Dermis blood vessel endothelial cell (primary cell): ENCODE data around the gene ATP2B1. TPM values are rescaled to one million over a fixed set of nuclear protein-coding genes. Genes with fewer than 3 reads are reported as not detected.
"Not testable (repeated sequence)": the region's sequence is repeated elsewhere in the genome, so short reads cannot be mapped to it uniquely, and the experiment has no call there.

Source experiments
- DNase-seq: peaks from one replicate; pipeline ENCODE4 v3.0.0; 2010
- total RNA-seq: library from RNA; depleted of rRNA; stranded (reverse); fragments of >200 nt; gene quantifications from 2 replicates; pipeline ENCODE4 v1.2.3, GENCODE V29; 2014

Gene ATP2B1
- total RNA-seq: 35.8 and 51.6 TPM in 2 replicates

DNA sequence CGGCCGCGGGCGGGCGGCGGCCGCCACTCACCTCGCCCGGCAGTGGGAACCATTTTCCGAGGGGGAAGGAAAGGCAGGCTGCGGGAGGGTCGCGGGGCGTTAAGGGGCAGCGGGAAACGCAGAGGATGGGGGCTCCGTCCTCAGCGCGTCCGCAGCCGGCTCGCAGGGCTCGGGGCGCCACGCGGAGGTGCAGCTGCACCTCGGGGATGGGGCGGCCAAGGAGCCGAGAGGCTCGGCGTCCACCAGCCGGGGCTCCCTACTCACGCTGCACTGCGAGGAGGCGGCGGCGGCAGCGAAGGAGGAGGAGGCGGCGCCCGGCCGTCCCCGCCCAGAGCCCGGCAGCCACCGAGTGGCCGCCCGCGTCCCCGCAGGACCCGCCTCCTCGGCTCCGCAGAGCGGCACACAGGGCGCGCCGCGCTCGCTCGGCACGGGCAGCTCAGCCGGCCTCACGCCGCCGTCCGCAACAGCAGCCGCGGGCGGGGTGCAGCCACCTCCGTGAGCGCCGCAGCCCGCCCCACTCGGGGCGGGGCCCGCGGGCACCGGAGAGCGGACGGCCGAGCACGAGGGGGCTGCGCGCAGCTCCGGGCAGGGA is at the start of gene ATP2B1:
Gene ATP2B1, minus strand, starts transcription at position 274 of the 592 bp plus-strand sequence. CDS start 52,952 bp downstream, outside the sequence.
- DNase-seq: peak; percentile 88

DNA sequence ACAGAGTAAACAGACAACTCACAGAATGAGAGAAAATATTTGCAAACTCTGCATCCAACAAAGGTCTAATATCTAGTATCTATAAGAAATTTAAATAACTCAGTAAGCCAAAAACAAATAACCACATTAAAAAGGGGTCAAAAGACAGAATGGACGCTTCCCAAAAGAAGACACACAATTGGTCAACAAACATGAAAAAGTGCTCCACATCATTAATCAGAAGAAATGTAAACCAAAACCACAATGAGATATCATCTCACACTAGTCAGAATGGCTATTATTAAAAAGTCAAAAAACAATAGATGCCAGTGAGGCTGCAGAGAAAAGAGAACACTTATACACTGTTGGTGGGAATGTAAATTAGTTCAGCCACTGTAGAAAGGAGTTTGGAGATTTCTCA is 49.3 kb upstream of the ATP2B1 start:
- DNase-seq: not testable (repeated sequence)

- peak; percentile 37 for DNase-seq
Measured at GRCh38 chr12:89756585-89757398, 48.2 kb upstream of the ATP2B1 start.

GRCh38 chr12:89756194-89756584 is 47.6 kb upstream of the ATP2B1 start:
- no peak for DNase-seq

DNA sequence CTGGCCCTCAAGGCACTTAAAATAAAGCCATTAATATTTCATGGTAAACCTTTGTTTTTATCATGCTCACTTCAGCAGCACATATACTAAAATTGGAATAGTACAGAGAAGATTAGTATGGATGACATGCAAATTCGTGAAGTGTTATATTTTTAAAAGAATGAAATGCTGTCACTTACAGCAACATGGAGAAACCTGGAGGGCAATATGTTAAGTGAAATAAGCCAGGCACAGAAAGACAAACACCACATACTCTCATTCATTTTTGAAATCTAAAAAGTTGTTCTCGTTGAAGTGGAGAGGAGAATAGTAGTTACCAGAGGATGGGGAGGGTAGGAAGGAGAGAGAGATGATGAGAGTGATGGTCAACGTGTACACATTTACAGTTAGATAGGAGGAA is 45.4 kb upstream of the ATP2B1 start:
- DNase-seq: no peak

- no peak for DNase-seq
Measured at GRCh38 chr12:89752341-89752740, 43.7 kb upstream of the ATP2B1 start.

DNA sequence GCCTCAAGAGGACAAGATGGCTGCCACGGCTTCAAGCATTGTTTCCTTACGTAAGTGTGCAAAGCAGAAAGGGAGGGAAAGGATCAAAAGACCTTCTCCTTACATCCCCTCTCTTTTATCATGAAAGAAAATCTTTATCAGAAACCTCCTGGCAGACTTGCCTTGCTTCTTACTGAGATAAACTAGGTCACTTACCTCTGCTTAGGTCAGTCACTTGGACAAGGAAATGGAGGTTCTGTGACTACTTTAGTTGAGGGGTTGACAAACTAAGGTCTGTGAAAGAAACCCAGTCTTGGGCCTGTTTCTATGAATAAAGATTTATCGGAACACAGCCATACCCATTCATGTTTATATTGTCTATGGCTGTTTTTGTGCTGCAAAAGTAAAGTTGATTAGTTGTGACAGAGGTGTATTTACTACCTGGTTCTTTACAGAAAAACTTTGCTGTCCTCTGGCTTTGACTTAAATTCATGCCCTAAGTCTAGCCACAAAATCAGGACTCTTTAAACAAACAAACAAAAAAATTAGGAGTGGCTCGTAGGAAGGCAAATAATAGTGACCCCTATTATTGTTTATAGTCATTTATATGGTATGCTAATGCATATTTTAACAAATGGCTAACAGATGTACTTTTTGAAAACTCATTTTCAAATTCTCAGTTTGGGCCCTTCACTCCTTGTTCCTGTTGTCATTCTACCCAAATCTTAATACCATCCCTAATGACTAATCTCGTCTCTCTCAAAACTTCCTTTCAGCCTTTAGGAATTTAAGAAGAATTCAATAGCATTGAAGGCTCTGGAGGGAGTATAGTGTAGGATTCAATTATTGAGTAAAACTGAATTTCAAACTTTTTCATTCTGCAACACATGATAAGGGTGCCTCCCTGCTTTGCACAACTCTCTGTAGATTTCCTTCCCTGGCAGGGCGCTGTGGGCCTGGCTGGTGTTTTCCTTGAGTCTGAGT is 42.0 kb upstream of the ATP2B1 start:
- DNase-seq: no peak

GRCh38 chr12:89748791-89749190 is 40.2 kb upstream of the ATP2B1 start:
- no peak for DNase-seq

GRCh38 chr12:89745286-89745685 is 36.6 kb upstream of the ATP2B1 start:
- no peak for DNase-seq

- DNase-seq: no peak
Measured at GRCh38 chr12:89742337-89743022, 33.8 kb upstream of the ATP2B1 start.

DNA sequence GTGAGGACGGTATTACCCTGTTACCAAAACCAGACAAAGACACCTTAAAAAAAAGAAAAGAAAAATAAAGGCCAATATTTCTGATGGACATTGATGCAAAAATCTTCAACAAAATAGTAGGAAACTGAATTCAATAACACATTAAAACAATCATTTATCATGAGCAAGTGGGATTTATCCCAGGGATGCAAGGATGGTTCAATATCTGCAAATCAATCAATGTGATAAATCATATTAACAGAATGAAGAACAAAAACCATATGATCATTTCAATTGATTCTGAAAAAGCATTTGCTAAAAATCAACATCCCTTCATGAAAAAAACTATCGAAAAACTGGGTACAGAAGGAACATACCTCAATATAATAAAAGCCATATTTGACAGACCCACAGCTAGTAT is 32.3 kb upstream of the ATP2B1 start:
- DNase-seq: no peak

DNA sequence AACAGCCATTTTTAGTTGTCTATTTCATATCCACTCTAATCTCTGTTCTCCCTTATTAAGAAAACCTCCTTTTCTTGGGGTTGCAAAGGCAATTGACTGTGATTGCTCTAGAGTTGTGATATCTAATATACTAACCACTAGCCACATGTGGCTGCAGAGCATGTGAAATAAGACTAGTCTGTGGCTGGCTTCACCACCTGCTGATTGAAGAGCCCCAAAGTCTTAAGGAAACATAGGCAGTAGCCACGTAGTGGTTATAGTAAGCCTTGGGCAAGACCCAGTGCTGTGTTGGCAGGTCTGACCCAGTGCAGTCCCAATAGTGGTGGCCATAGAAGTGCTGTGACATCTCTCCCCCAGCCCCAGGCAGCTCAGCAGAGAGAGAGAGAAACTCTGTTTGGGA is 28.4 kb upstream of the ATP2B1 start:
- DNase-seq: no peak

GRCh38 chr12:89733579-89734201 is 25.1 kb upstream of the ATP2B1 start:
- DNase-seq: no peak

GRCh38 chr12:89732522-89732921 is 23.9 kb upstream of the ATP2B1 start:
- DNase-seq: no peak

GRCh38 chr12:89731614-89732013 is 23.0 kb upstream of the ATP2B1 start:
- DNase-seq: peak; percentile 6

GRCh38 chr12:89731089-89731488 is 22.5 kb upstream of the ATP2B1 start:
- DNase-seq: no peak

DNA sequence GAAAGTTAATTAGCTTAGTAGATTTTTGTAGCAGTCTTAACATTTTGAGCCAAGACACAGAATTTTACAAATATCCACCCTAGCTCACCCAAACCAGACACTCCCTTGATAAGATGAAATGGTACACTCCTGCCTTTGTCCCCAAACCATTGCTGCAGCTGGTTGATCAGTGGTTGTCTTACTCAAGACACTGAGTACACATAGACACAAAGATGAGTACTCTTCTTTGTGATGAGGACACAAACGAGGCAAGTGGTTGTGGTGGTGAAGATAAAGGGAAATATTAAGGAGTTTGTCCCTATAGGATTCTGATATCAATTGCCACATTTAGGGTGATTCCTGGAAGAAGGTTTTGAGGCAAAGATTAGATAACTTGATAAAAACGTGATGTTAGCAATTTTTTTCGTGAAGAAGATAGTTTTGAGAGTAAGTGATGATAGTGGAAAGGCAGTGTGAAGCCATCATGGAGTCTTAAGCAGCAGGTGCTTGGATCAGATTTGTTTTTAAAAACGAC is 21.4 kb upstream of the ATP2B1 start:
- DNase-seq: no peak

- no peak for DNase-seq
Measured at GRCh38 chr12:89723276-89723675, 14.6 kb upstream of the ATP2B1 start.

- no peak for DNase-seq
Measured at GRCh38 chr12:89721291-89721987, 12.8 kb upstream of the ATP2B1 start.

DNA sequence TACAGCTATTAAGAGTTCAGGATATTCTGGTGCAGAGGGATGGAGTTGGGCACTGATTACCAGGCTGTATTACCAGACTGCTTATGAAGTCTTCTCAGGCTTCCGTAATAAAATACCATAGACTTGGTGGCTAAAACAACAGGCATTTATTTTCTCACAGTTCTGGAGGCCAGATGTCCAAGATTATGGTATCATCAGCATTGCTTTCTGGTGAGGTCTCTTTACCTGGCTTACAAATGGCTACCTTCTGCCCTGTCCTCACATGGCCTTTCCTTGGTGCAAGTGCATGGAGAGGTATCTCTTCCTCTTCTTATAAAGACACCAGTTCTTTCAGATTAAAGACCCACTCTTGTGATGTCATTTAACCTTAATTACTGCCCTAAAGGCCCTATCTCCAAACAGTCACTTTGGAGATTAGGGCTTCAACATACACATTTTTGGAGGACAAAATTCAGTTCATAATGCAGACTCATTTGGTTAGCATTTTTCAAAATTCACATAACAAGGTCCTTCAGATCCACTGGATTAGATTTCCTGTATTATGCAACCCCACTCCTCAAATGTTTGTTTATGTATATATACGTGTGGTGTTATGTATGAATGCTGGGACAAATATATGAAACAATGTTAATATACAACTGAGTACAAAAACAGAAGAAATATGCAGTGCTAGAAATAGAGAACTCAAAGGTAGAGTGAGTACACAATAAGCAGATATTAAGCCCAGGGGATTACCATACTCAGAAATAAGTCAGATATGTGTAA is 9.3 kb upstream of the ATP2B1 start:
- no peak for DNase-seq
